ENCODE measurements around the gene HOXC5. TPM values are rescaled to one million over a fixed set of nuclear protein-coding genes. Genes with fewer than 3 reads are reported as not detected.

The HOXC5 gene
- total RNA-seq, 1 experiment from 2014 or later = 1.1 TPM

GRCh38 chr12:54030889-54031471 lies 1.9 kb upstream of the HOXC5 start:
- no peak overlapping the region for H3K4me3 ChIP-seq (replicated peaks in 1 of 2; ENCODE audit: low read depth in 1 of 2, low read length in 2 of 2)
- no peaks in the 10 kb centered on the region for H3K9me2 ChIP-seq (ENCODE audit: insufficient read depth)
- BruUV-seq (replicated peaks) = no TSS peak
- H3K79me2 ChIP-seq (ENCODE audit: insufficient read depth, low read length) = no peaks in the 10 kb centered on the region
- H3K9ac ChIP-seq (ENCODE audit: low read length) = no peak overlapping the region
- ChIA-PET RAD21 (ENCODE audit: low non-redundant PET in 1 of 2, low total read pairs in 2 of 2, uncharacterized antibody in 2 of 2, unreplicated experiment in 2 of 2) (interaction anchor here in 1 of 2 experiments (1.6 kb wide), 1 partner anchor 170 kb away, joined by 9 read pairs; no protein-coding TSS in a partner anchor), POLR2A (no interaction called here), CTCF (interaction anchor here (2.5 to 3.5 kb wide), 3 partner anchors 9 to 171 kb away, joined by 38 to 40 read pairs (median 38); no protein-coding TSS in a partner anchor)
- ATAC-seq (no peak), DNase-seq (ENCODE audit: low read depth, low spot score) (no peak)
- peaks cover 7 to 20% of the 10 kb centered on the region in 2 experiments for H3K4me1 ChIP-seq (ENCODE audit: control insufficient read depth in 1 of 2, insufficient read depth in 2 of 2, low read length in 2 of 2)
- H2AFZ ChIP-seq (ENCODE audit: low read depth, low read length, poor library complexity, severe bottlenecking) = no peak overlapping the region
- H3K36me3 ChIP-seq (ENCODE audit: control insufficient read depth in 1 of 2, insufficient read depth in 2 of 2, low read length in 2 of 2) = no peaks in the 10 kb centered on the region
- H3K27ac ChIP-seq (ENCODE audit: low read depth, low read length) = no peak overlapping the region
- no peaks in the 10 kb centered on the region for H4K20me1 ChIP-seq (ENCODE audit: insufficient read depth)
- no peaks in the 10 kb centered on the region for H3K9me3 ChIP-seq (ENCODE audit: control insufficient read depth in 1 of 2, insufficient read depth in 1 of 2, low read depth in 1 of 2, low read length in 2 of 2)
- intact Hi-C loops (cut with micrococcal nuclease) = loop anchor here (5.0 kb wide), 1 partner anchor 106 kb away; no protein-coding TSS in a partner anchor
- H3K27me3 ChIP-seq (ENCODE audit: insufficient read depth, low read length) = no peaks in the 10 kb centered on the region
- TF ChIP-seq CTCF (IDR thresholded peaks at IDR 0.05 in 2 of 3, conservative IDR thresholded peaks at IDR 0.05 in 1 of 3; ENCODE audit: borderline replicate concordance in 1 of 3, insufficient read depth in 1 of 3, low read depth in 2 of 3, low read length in 2 of 3) = no peak
- no peak for TF ChIP-seq SRF (IDR thresholded peaks at IDR 0.05; ENCODE audit: low read depth)
- no peak for TF ChIP-seq EZH2 (IDR thresholded peaks at IDR 0.05)
- no peak for TF ChIP-seq JUND (IDR thresholded peaks at IDR 0.05)
- TF ChIP-seq, protein P1, sequence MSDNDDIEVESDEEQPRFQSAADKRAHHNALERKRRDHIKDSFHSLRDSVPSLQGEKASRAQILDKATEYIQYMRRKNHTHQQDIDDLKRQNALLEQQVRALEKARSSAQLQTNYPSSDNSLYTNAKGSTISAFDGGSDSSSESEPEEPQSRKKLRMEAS (IDR thresholded peaks at IDR 0.05) = no peak
- TF ChIP-seq ZNF274 (IDR thresholded peaks at IDR 0.05; ENCODE audit: low read depth, low read length) = no peak
- no peak overlapping the region for H3K4me2 ChIP-seq (ENCODE audit: low read length)

DNA sequence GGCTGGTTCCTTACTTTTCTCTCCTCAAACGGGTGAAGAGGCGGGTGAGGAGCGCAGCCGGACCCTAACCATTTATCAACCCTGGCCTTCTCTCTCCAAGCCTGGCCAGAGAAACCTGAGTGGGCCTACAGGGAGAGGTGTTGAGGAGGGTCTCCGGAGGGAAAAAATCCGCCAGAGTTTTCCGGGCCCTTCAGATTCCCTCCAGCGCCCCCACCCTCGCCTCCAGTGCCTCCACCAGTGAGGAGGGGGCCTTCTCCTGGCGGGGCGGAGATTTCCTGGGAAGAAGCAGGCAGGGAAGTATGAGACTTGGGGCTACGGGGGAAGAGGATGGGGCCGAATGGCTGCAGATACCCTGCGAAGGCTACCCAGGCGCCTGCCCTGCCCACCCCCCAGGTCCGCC lies 1.4 kb upstream of the HOXC5 start:
- CTCF ChIA-PET = interaction anchor here (0.6 to 3.5 kb wide), 9 partner anchors 9 to 249 kb away, joined by 3 to 43 read pairs (median 9); partner anchors contain the start of genes HNRNPA1 and HOXC10
- H2AFZ ChIP-seq (ENCODE audit: low read depth, low read length, poor library complexity, severe bottlenecking) = no peak overlapping the region
- TF ChIP-seq RAD21 (IDR thresholded peaks at IDR 0.05; ENCODE audit: low read depth) = no peak
- TF ChIP-seq, protein P2, sequence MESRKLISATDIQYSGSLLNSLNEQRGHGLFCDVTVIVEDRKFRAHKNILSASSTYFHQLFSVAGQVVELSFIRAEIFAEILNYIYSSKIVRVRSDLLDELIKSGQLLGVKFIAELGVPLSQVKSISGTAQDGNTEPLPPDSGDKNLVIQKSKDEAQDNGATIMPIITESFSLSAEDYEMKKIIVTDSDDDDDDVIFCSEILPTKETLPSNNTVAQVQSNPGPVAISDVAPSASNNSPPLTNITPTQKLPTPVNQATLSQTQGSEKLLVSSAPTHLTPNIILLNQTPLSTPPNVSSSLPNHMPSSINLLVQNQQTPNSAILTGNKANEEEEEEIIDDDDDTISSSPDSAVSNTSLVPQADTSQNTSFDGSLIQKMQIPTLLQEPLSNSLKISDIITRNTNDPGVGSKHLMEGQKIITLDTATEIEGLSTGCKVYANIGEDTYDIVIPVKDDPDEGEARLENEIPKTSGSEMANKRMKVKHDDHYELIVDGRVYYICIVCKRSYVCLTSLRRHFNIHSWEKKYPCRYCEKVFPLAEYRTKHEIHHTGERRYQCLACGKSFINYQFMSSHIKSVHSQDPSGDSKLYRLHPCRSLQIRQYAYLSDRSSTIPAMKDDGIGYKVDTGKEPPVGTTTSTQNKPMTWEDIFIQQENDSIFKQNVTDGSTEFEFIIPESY (IDR thresholded peaks at IDR 0.05; ENCODE audit: extremely low read depth, insufficient replicate concordance, low read length) = no peak
- TF ChIP-seq EZH2phosphoT487 (IDR thresholded peaks at IDR 0.05; ENCODE audit: borderline replicate concordance) = no peak
- TF ChIP-seq POLR2AphosphoS5 (IDR thresholded peaks at IDR 0.05; ENCODE audit: low read depth, low read length) = no peak
- TF ChIP-seq TCF7L2 (IDR thresholded peaks at IDR 0.05; ENCODE audit: borderline replicate concordance, extremely low read depth, insufficient read depth, insufficient read length) = no peak
- no peak for TF ChIP-seq SIN3A (IDR thresholded peaks at IDR 0.05; ENCODE audit: low read depth)

More for the DNA sequence above, 1.4 kb upstream of the HOXC5 start:
- no TSS peak for BruUV-seq (replicated peaks)
- Histone ChIP-seq H3K9me3 (ENCODE audit: control insufficient read depth in 1 of 2, insufficient read depth in 1 of 2, low read depth in 1 of 2, low read length in 2 of 2) (no peaks in the 10 kb centered on the region), H3K9me2 (ENCODE audit: insufficient read depth) (no peaks in the 10 kb centered on the region), H4K20me1 (ENCODE audit: insufficient read depth) (no peaks in the 10 kb centered on the region), H3K9ac (ENCODE audit: low read length) (no peak overlapping the region), H3K4me2 (ENCODE audit: low read length) (no peak overlapping the region), H3K36me3 (ENCODE audit: control insufficient read depth in 1 of 2, insufficient read depth in 2 of 2, low read length in 2 of 2) (no peaks in the 10 kb centered on the region), H3K27me3 (ENCODE audit: insufficient read depth, low read length) (no peaks in the 10 kb centered on the region), H3K4me3 (replicated peaks in 1 of 2; ENCODE audit: low read depth in 1 of 2, low read length in 2 of 2) (no peak overlapping the region), H3K4me1 (ENCODE audit: control insufficient read depth in 1 of 2, insufficient read depth in 2 of 2, low read length in 2 of 2) (peaks cover 7 to 21% of the 10 kb centered on the region in 2 experiments), H3K27ac (ENCODE audit: low read depth, low read length) (no peak overlapping the region), H3K79me2 (ENCODE audit: insufficient read depth, low read length) (no peaks in the 10 kb centered on the region)
- intact Hi-C loops (cut with micrococcal nuclease) = loop anchor here (5.0 kb wide), 1 partner anchor 106 kb away; no protein-coding TSS in a partner anchor
- DNase-seq (ENCODE audit: low read depth, low spot score) = no peak
- RAD21 ChIA-PET (ENCODE audit: low non-redundant PET in 1 of 2, low total read pairs in 2 of 2, uncharacterized antibody in 2 of 2, unreplicated experiment in 2 of 2) = interaction anchor here (1.6 to 3.0 kb wide), 2 partner anchors 107 to 170 kb away, joined by 9 to 12 read pairs; no protein-coding TSS in a partner anchor
- no peak for ATAC-seq
- POLR2A ChIA-PET = no interaction called here

Measured in HCT116 (cell line).